ENCODE data around the gene VASN. TPM values are rescaled to one million over a fixed set of nuclear protein-coding genes. Genes with fewer than 3 reads are reported as not detected.

Gene VASN
- total and polyA plus RNA-seq, 10 of the 15 experiments (the other 5 are each of a cell fraction or from before 2014, with no cell fraction given): 0.02 to 0.19 (median 0.14) TPM; not detected in 6

DNA sequence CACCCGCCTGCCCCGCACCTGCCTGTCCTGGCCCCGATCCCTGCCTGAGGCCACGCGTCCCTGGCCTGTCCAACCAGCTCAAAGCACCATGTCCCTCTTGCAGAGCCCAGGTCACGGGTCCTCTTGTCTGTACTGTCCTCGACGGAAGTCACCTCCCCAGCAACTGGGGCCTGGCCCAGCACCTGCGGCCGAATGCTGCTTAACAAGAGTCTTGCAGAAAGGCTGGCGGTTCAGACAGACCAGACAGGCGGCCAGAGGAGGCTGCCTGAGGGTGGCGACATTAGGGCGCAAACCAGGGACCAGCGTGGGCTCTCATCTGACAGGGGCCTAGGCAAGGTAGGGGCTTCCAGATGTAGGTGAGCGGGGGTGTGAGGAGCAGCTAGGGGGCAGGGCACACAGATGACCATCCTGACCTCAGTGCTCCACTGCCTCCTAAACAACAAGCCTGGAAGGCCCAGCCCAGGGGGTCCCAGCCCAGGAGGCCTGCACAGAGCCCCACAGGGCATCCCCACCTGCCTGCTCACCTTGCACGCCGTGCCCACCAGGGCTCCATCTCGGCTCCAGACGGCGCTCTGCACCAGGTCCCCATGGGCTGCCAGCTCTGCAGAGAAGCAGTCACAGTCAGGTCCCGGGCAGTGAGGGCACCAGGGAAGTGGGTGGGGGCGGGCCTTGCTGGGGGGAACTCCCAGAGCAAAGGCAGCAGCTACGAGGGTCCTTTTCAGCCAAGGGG is 33.5 kb downstream of the VASN start:
- ChIA-PET CTCF (interaction anchor here (0.5 to 3.5 kb wide), 9 partner anchors 8 to 115 kb away, joined by 3 to 27 read pairs (median 3); partner anchors contain the start of gene CORO7), POLR2A (no interaction called here), SMC1A (ENCODE audit: uncharacterized antibody, unreplicated experiment) (interaction anchor here (1.2 kb wide), 1 partner anchor 96 kb away, joined by 3 read pairs; no protein-coding TSS in a partner anchor), RAD21 (ENCODE audit: unreplicated experiment) (no interaction called here)
- no TSS peak for BruUV-seq (replicated peaks)
- no peaks in the 10 kb centered on the region for H4K20me1 ChIP-seq (ENCODE audit: control insufficient read depth, insufficient read depth)
- intact Hi-C loops (cut with micrococcal nuclease; ENCODE audit: unreplicated experiment): loop anchor here (5.0 kb wide), 1 partner anchor 98 kb away; no protein-coding TSS in a partner anchor
- H2AFZ ChIP-seq (ENCODE audit: control insufficient read depth, low read depth, low read length): no peak overlapping the region
- WGBS (ENCODE audit: insufficient coverage, insufficient replicate concordance, low lambda C conversion rate, missing lambda C conversion rate): 93% methylated on average over 24 of the region's 24 CpGs
- H3K27me3 ChIP-seq (replicated peaks in 1 of 2; ENCODE audit: control insufficient read depth in 2 of 2, insufficient read depth in 2 of 2, low read length in 1 of 2): no peaks in the 10 kb centered on the region
- TF ChIP-seq, protein P1, sequence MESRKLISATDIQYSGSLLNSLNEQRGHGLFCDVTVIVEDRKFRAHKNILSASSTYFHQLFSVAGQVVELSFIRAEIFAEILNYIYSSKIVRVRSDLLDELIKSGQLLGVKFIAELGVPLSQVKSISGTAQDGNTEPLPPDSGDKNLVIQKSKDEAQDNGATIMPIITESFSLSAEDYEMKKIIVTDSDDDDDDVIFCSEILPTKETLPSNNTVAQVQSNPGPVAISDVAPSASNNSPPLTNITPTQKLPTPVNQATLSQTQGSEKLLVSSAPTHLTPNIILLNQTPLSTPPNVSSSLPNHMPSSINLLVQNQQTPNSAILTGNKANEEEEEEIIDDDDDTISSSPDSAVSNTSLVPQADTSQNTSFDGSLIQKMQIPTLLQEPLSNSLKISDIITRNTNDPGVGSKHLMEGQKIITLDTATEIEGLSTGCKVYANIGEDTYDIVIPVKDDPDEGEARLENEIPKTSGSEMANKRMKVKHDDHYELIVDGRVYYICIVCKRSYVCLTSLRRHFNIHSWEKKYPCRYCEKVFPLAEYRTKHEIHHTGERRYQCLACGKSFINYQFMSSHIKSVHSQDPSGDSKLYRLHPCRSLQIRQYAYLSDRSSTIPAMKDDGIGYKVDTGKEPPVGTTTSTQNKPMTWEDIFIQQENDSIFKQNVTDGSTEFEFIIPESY (IDR thresholded peaks at IDR 0.05): no peak
- TF ChIP-seq POLR2A (IDR thresholded peaks at IDR 0.05; ENCODE audit: low read depth, low read length): peak; percentile 59; the same call in 1 of the 2 replicates
- TF ChIP-seq MYC (IDR thresholded peaks at IDR 0.05; ENCODE audit: insufficient read depth, insufficient read length, insufficient replicate concordance, low read length, severe bottlenecking): no peak
- TF ChIP-seq CREB1 (IDR thresholded peaks at IDR 0.05; ENCODE audit: low read depth): no peak
- TF ChIP-seq CHD1 (IDR thresholded peaks at IDR 0.05; ENCODE audit: low read depth, low read length): no peak
- no peak for TF ChIP-seq KDM1A (IDR thresholded peaks at IDR 0.05; ENCODE audit: borderline replicate concordance)
- in situ Hi-C loops (cut with MboI): no loop called here
- no peaks in the 10 kb centered on the region for H3K9me3 ChIP-seq (replicated peaks; ENCODE audit: control insufficient read depth, insufficient read depth, low read length)
- FAIRE-seq (no peak), ATAC-seq (no peak; the same call in 2 of the 3 replicates), DNase-seq (ENCODE audit: low read depth, low spot score) (no peak)
- H3K4me1 ChIP-seq (ENCODE audit: control insufficient read depth, insufficient read depth, low read length): no peaks in the 10 kb centered on the region
- peaks cover 24 to 35% of the 10 kb centered on the region in 2 experiments; a peak in 3 of 4 replicates for H3K36me3 ChIP-seq (ENCODE audit: control insufficient read depth in 2 of 2, insufficient read depth in 2 of 2, low read length in 1 of 2)
- no peaks in the 10 kb centered on the region; the same call in 1 of the 2 replicates for H3K79me2 ChIP-seq (ENCODE audit: control insufficient read depth, insufficient read depth, low read length)
- no peak overlapping the region for H3K27ac ChIP-seq (ENCODE audit: control insufficient read depth, insufficient read depth)
- H3K4me3 ChIP-seq: no peak overlapping the region
- no peak overlapping the region for H3K4me2 ChIP-seq (ENCODE audit: control insufficient read depth, insufficient read depth)
- H3K9ac ChIP-seq (ENCODE audit: control insufficient read depth, insufficient read depth, low read length): no peak overlapping the region

Data from GM12878 (cell line).